Parathyroid adenoma (tissue), 2 donors: ENCODE data around the gene CLMN.

Source experiments
- H2AFZ ChIP-seq: fragments of 300-600 bp; sonication (generic); one replicate; pipeline ENCODE4 v1.7.0; 2017; ENCODE audit warnings: antibody characterized with exemption, mild to moderate bottlenecking
- H3K27ac ChIP-seq: fragments of 300-600 bp; sonication (generic); one replicate; pipeline ENCODE4 v1.7.0; 2017
- H3K27me3 ChIP-seq: fragments of 300-600 bp; sonication (generic); one replicate; pipeline ENCODE4 v1.7.0; 2017; ENCODE audit warnings: low read length; ENCODE audit not compliant: control insufficient read depth, insufficient read depth
- H3K36me3 ChIP-seq: fragments of 300-600 bp; sonication (generic); one replicate; pipeline ENCODE4 v1.7.0; 2017; ENCODE audit warnings: low read length; ENCODE audit not compliant: control insufficient read depth, insufficient read depth
- H3K4me1 ChIP-seq: fragments of 300-600 bp; sonication (generic); one replicate; pipeline ENCODE4 v1.7.0; 2017; ENCODE audit warnings: control low read depth
- H3K4me2 ChIP-seq: fragments of 300-600 bp; sonication (generic); one replicate; pipeline ENCODE4 v1.7.0; 2017; ENCODE audit warnings: low read length
- H3K4me3 ChIP-seq: fragments of 300-600 bp; sonication (generic); one replicate; pipeline ENCODE4 v1.7.0; 2017; ENCODE audit warnings: low read depth, low read length
- H3K79me2 ChIP-seq: fragments of 300-600 bp; sonication (generic); one replicate; pipeline ENCODE4 v1.7.0; 2017; ENCODE audit warnings: control low read depth
- H3K9ac ChIP-seq: fragments of 300-600 bp; sonication (generic); one replicate; pipeline ENCODE4 v1.7.0; 2017; ENCODE audit warnings: mild to moderate bottlenecking
- H3K9me3 ChIP-seq: fragments of 300-600 bp; sonication (generic); one replicate; pipeline ENCODE4 v1.7.0; 2017; ENCODE audit warnings: low read length; ENCODE audit not compliant: control insufficient read depth
- CTCF ChIP-seq: fragments of 300-600 bp; sonication (generic); IDR thresholded peaks from one replicate; pipeline ENCODE4 v1.7.0; 2017; ENCODE audit warnings: antibody characterized with exemption, mild to moderate bottlenecking
- donor health status: primary hyperparathyroidism.

Gene CLMN

GRCh38 chr14:95228240-95228639, 91.5 kb downstream of the CLMN start:
- Histone ChIP-seq H3K4me1 (peaks cover 12% of the 10 kb centered on the region), H3K27ac (no peak overlapping the region), H2AFZ (peak overlapping the region; percentile 90), H3K4me3 (no peak overlapping the region), H3K27me3 (no peaks in the 10 kb centered on the region), H3K36me3 (no peaks in the 10 kb centered on the region), H3K9ac (no peak overlapping the region), H3K4me2 (no peak overlapping the region), H3K79me2 (no peaks in the 10 kb centered on the region), H3K9me3 (no peaks in the 10 kb centered on the region)
- TF ChIP-seq CTCF = no peak

GRCh38 chr14:95227279-95227860, 92.3 kb downstream of the CLMN start:
- Histone ChIP-seq H3K9ac (no peak overlapping the region), H3K4me2 (peak overlapping the region; percentile 52), H3K27me3 (no peaks in the 10 kb centered on the region), H3K4me3 (peak overlapping the region; percentile 2), H3K4me1 (peaks cover 12% of the 10 kb centered on the region), H3K27ac (peak overlapping the region; percentile 72), H2AFZ (peak overlapping the region; percentile 90), H3K36me3 (no peaks in the 10 kb centered on the region), H3K79me2 (no peaks in the 10 kb centered on the region), H3K9me3 (no peaks in the 10 kb centered on the region)
- no peak for TF ChIP-seq CTCF

GRCh38 chr14:95226801-95227200, 92.9 kb downstream of the CLMN start:
- H3K9me3 ChIP-seq = no peaks in the 10 kb centered on the region
- H3K27me3 ChIP-seq = no peaks in the 10 kb centered on the region
- H3K27ac ChIP-seq = peak overlapping the region; percentile 72
- H2AFZ ChIP-seq = peak overlapping the region; percentile 90
- peak overlapping the region; percentile 52 for H3K4me2 ChIP-seq
- TF ChIP-seq CTCF = no peak
- peak overlapping the region; percentile 2 for H3K4me3 ChIP-seq
- H3K9ac ChIP-seq = no peak overlapping the region
- peaks cover 12% of the 10 kb centered on the region for H3K4me1 ChIP-seq
- H3K79me2 ChIP-seq = no peaks in the 10 kb centered on the region
- H3K36me3 ChIP-seq = no peaks in the 10 kb centered on the region

GRCh38 chr14:95225251-95225887, 94.3 kb downstream of the CLMN start:
- H3K4me2 ChIP-seq = no peak overlapping the region
- no peak for TF ChIP-seq CTCF
- no peak overlapping the region for H2AFZ ChIP-seq
- no peaks in the 10 kb centered on the region for H3K36me3 ChIP-seq
- H3K27ac ChIP-seq = no peak overlapping the region
- no peak overlapping the region for H3K9ac ChIP-seq
- no peaks in the 10 kb centered on the region for H3K9me3 ChIP-seq
- no peak overlapping the region for H3K4me3 ChIP-seq
- no peaks in the 10 kb centered on the region for H3K27me3 ChIP-seq
- H3K4me1 ChIP-seq = peaks cover 21% of the 10 kb centered on the region
- no peaks in the 10 kb centered on the region for H3K79me2 ChIP-seq

- no peak for TF ChIP-seq CTCF
- no peaks in the 10 kb centered on the region for H3K27me3 ChIP-seq
- no peak overlapping the region for H2AFZ ChIP-seq
- H3K79me2 ChIP-seq = no peaks in the 10 kb centered on the region
- H3K4me3 ChIP-seq = no peak overlapping the region
- no peak overlapping the region for H3K4me2 ChIP-seq
- peaks cover 21% of the 10 kb centered on the region for H3K4me1 ChIP-seq
- H3K9ac ChIP-seq = no peak overlapping the region
- H3K36me3 ChIP-seq = no peaks in the 10 kb centered on the region
- no peaks in the 10 kb centered on the region for H3K9me3 ChIP-seq
- H3K27ac ChIP-seq = no peak overlapping the region
Measured at GRCh38 chr14:95222870-95223398, 96.8 kb downstream of the CLMN start.
